ENCODE results near the gene NRP2. TPM values are rescaled to one million over a fixed set of nuclear protein-coding genes. Genes with fewer than 3 reads are reported as not detected.

Gene NRP2
- total RNA-seq, 3 donors from 2014 or later = 18.4 to 32.0 (median 23.9) TPM

- Histone ChIP-seq H3K9me3 (no peaks in the 10 kb centered on the region), H3K36me3 (no peaks in the 10 kb centered on the region), H3K27ac (peak overlapping the region; percentile 76 to 88), H3K27me3 (peaks cover 0 to 26% of the 10 kb centered on the region in 2 donors), H3K4me1 (no peaks in the 10 kb centered on the region), H3K4me3 (peak overlapping the region; percentile 54 to 87 (median 63))
- intact Hi-C loops (cut with DNase I; ENCODE audit: low total_unique reads) = no loop called here
- TF ChIP-seq, protein P1, sequence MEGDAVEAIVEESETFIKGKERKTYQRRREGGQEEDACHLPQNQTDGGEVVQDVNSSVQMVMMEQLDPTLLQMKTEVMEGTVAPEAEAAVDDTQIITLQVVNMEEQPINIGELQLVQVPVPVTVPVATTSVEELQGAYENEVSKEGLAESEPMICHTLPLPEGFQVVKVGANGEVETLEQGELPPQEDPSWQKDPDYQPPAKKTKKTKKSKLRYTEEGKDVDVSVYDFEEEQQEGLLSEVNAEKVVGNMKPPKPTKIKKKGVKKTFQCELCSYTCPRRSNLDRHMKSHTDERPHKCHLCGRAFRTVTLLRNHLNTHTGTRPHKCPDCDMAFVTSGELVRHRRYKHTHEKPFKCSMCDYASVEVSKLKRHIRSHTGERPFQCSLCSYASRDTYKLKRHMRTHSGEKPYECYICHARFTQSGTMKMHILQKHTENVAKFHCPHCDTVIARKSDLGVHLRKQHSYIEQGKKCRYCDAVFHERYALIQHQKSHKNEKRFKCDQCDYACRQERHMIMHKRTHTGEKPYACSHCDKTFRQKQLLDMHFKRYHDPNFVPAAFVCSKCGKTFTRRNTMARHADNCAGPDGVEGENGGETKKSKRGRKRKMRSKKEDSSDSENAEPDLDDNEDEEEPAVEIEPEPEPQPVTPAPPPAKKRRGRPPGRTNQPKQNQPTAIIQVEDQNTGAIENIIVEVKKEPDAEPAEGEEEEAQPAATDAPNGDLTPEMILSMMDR (IDR thresholded peaks at IDR 0.05) = no peak
- TF ChIP-seq POLR2A (IDR thresholded peaks at IDR 0.05) (no peak), POLR2AphosphoS5 (IDR thresholded peaks at IDR 0.05) (no peak)
- DNase-seq (ENCODE audit: low spot score in 2 of 2) = no peak
Measured at GRCh38 chr2:205685314-205686055, 3.2 kb downstream of the NRP2 start.

GRCh38 chr2:205686056-205686782 is 3.9 kb downstream of the NRP2 start:
- H3K4me1 ChIP-seq = no peaks in the 10 kb centered on the region
- no peak for DNase-seq (ENCODE audit: low spot score in 2 of 2)

GRCh38 chr2:205686783-205687640 is 4.7 kb downstream of the NRP2 start:
- DNase-seq (ENCODE audit: low spot score in 2 of 2) = no peak
- H3K27ac ChIP-seq = peak overlapping the region; percentile 76 to 88
- intact Hi-C loops (cut with DNase I; ENCODE audit: low total_unique reads) = no loop called here

More at GRCh38 chr2:205686056-205686782, 3.9 kb downstream of the NRP2 start:
- intact Hi-C loops (cut with DNase I; ENCODE audit: low total_unique reads) = no loop called here
- H3K9me3 ChIP-seq = no peaks in the 10 kb centered on the region
- TF ChIP-seq, protein P1 (IDR thresholded peaks at IDR 0.05) = no peak
- TF ChIP-seq POLR2A (IDR thresholded peaks at IDR 0.05) (no peak), POLR2AphosphoS5 (IDR thresholded peaks at IDR 0.05) (no peak)
- no peaks in the 10 kb centered on the region for H3K36me3 ChIP-seq
- peak overlapping the region; percentile 76 to 88 for H3K27ac ChIP-seq
- H3K4me3 ChIP-seq = peak overlapping the region; percentile 54 to 87 (median 63)
- H3K27me3 ChIP-seq = peaks cover 0 to 26% of the 10 kb centered on the region in 2 donors

DNA sequence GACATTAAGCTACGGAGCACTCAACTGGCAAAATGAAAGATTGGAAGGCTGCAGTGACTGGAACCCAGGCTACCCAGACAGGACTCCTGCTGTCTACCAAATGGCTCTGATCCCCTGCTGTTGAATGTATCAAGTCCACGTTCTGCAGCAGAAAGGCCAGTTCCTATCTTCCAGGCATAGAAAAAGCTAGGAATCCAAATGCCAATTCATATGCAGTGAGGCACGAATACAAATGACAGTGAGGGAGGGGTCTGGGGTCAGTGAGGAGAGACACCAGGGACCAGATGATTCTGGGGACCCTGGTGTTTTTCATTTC is 5.3 kb downstream of the NRP2 start:
- no peaks in the 10 kb centered on the region for H3K4me1 ChIP-seq
- TF ChIP-seq POLR2AphosphoS5 (IDR thresholded peaks at IDR 0.05) (no peak), POLR2A (IDR thresholded peaks at IDR 0.05) (no peak)
- H3K27me3 ChIP-seq = peaks cover 0 to 22% of the 10 kb centered on the region in 2 donors
- H3K4me3 ChIP-seq = no peak overlapping the region
- no peak for DNase-seq (ENCODE audit: low spot score in 2 of 2)
- H3K27ac ChIP-seq = peak overlapping the region in 1 of 2 donors; percentile 76
- no peaks in the 10 kb centered on the region for H3K36me3 ChIP-seq
- H3K9me3 ChIP-seq = no peaks in the 10 kb centered on the region
- intact Hi-C loops (cut with DNase I; ENCODE audit: low total_unique reads) = no loop called here

More at GRCh38 chr2:205686783-205687640, 4.7 kb downstream of the NRP2 start:
- H3K9me3 ChIP-seq = no peaks in the 10 kb centered on the region
- no peaks in the 10 kb centered on the region for H3K36me3 ChIP-seq
- peaks cover 0 to 22% of the 10 kb centered on the region in 2 donors for H3K27me3 ChIP-seq
- H3K4me3 ChIP-seq = peak overlapping the region; percentile 54 to 87 (median 63)
- TF ChIP-seq POLR2A (IDR thresholded peaks at IDR 0.05) = no peak
- TF ChIP-seq POLR2AphosphoS5 (IDR thresholded peaks at IDR 0.05) = no peak
- TF ChIP-seq, protein P1 (IDR thresholded peaks at IDR 0.05) = no peak
- H3K4me1 ChIP-seq = no peaks in the 10 kb centered on the region

GRCh38 chr2:205688417-205689200 is 6.3 kb downstream of the NRP2 start:
- H3K27me3 ChIP-seq = peaks cover 0 to 22% of the 10 kb centered on the region in 2 donors
- H3K9me3 ChIP-seq = no peaks in the 10 kb centered on the region
- no peaks in the 10 kb centered on the region for H3K36me3 ChIP-seq
- intact Hi-C loops (cut with DNase I; ENCODE audit: low total_unique reads) = no loop called here
- H3K27ac ChIP-seq = peak overlapping the region in 1 of 2 donors; percentile 28
- TF ChIP-seq POLR2A (IDR thresholded peaks at IDR 0.05) (no peak), POLR2AphosphoS5 (IDR thresholded peaks at IDR 0.05) (no peak)
- TF ChIP-seq, protein P1 (IDR thresholded peaks at IDR 0.05) = no peak
- H3K4me1 ChIP-seq = no peaks in the 10 kb centered on the region
- no peak for DNase-seq (ENCODE audit: low spot score in 2 of 2)
- H3K4me3 ChIP-seq = no peak overlapping the region
